GM12892 (cell line): Measurements from ENCODE around the gene GPATCH1.

Experiments
- POLR2A ChIP-seq: IDR thresholded peaks from 2 replicates; pipeline ENCODE4 v1.6.1; 2011; ENCODE audit warnings: low read depth, low read length, control low read depth
- POLR2AphosphoS5 ChIP-seq: IDR thresholded peaks from 2 replicates; pipeline ENCODE4 v1.6.1; 2011; ENCODE audit warnings: low read depth, low read length, control low read depth

- no peak for TF ChIP-seq POLR2AphosphoS5
- TF ChIP-seq POLR2A, result no peak
These were observed 37.7 kb downstream of the GPATCH1 start for GRCh38 chr19:33118643-33119042.
